SW 1271 (cell line): ENCODE results near the gene CTU2.

Experiments used
- DNase-seq, 2 experiments: peaks; one replicate each; lab custom pipeline; 2025; lab: John Stamatoyannopoulos, UW

Gene CTU2

DNA sequence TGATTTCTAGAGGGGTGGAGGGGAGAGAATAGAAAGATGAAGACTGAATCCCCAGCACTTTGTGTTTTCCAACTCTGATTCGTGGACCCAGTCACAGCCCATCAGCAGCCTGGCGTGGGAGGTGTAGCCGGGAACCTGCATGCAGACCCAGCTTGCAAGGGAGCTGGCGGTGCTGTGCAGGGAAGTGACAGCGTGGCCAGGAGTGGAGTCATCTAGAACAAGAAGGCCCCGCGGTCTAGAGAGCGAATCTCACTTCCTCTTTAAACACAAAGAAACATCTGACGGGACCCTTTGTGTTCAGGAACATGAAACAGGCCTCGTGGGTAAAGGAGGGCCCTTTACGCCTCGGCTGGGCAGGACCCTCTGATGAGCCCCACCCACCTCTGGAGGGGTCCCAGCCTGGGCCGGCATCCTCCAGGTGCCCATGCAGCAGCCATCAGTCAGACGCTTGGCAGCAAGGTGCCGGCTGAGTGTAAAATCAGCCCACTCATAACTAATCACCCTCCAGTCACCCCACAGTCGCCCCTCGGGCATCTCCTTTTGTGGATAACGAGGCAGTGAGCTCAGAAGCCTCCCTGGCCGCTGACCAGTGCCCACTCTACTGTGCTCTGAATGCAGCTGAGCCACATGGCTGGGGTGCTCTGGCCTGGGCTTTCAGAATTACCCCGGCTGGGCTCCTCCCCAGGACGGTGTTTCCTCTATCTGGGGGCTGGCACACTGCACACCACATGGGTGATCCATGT, 24.4 kb upstream of the CTU2 start:
- no peak for DNase-seq

GRCh38 chr16:88684569-88685155, 21.6 kb upstream of the CTU2 start:
- DNase-seq: no peak

- DNase-seq: no peak
These were observed 20.9 kb upstream of the CTU2 start for GRCh38 chr16:88685156-88686061.

DNA sequence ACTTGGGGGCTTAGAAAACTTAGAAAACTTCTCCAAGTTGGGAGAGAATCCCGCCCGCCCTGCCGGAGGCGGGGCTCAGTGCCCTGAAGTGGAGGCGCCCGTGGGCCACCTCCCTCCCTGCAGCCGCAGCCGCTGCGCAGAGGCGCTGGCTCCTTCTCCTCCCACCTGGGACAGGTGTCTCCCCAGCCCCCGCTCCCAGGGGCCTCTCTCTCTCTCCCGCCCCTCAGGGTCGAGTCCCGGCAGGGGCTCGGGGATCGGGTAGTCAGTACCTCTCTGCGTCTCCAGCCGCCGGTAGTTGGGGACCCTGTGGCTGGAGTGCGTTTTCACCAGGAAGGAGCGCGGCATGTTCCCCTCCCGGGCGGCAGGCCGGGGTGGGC, 20.3 kb upstream of the CTU2 start:
- no peak for DNase-seq

GRCh38 chr16:88686439-88687253, 19.7 kb upstream of the CTU2 start, which contains the start of gene SNAI3:
Gene SNAI3 (minus strand): TSS chr16:88686507. CDS start chr16:88686406, 101 bp downstream.
- DNase-seq: peak in 1 of 2 experiments; percentile 27

- DNase-seq: no peak
These were observed 19.1 kb upstream of the CTU2 start for GRCh38 chr16:88687254-88687576.

GRCh38 chr16:88687676-88688012, 18.7 kb upstream of the CTU2 start:
- no peak for DNase-seq

GRCh38 chr16:88688013-88688778, 18.1 kb upstream of the CTU2 start:
- DNase-seq: no peak

GRCh38 chr16:88690341-88691128, 15.8 kb upstream of the CTU2 start:
- DNase-seq: no peak

DNA sequence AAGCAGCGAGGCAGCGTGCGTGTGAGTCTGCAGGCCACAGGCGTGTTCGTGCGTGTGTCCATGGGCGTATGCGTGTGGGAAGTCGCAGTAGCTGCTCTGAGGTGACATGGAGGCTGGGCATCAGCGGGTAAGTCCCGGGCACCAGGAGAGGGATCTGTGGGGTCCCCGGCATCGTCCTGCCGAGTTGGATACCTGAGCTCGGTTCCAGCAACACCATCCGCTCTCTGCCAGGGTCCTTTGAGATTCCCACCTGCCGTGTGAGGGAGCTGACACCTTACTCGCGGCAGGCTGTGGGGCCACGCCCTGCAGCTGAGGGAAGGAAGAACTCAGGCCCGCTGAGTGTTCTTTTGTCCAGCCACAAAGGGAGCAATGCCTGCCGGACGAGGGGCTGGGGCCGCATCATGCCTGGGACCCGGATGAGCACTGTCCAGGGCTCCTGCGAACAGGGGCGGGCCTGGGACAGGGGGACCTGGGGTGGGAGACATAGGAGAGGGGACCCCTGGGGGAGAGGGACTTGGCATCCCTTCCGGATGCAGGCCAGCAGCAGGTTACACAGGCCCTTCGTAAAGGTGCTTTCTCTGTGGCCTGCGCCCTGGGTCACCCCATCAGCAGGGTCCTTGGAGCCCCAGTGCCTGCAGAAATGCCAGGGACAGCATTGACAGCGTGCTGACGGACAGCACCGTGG, 15.0 kb upstream of the CTU2 start:
- DNase-seq: no peak

GRCh38 chr16:88691924-88692560, 14.3 kb upstream of the CTU2 start:
- DNase-seq: no peak

DNA sequence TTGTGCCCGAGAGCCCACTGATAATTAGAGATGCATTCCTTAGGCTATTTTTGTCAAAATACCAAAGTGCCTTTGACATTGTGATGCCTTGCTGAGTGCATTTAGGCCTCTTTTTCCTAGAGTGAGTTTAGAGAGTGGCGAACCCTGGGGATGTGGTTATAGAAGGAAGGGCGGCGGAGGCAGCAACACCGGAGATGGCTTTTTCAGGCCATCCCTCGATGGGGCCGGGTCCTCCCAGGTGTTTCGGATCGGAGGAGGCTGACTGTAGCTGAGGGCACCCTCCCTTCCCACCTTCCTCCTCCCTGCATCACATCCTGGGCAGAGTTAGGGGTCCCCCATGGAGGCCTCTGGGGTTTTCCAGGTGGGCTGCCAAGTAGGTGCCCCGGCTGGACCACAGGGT, 13.4 kb upstream of the CTU2 start:
- DNase-seq: no peak

GRCh38 chr16:88693420-88694177, 12.7 kb upstream of the CTU2 start:
- DNase-seq: no peak

DNA sequence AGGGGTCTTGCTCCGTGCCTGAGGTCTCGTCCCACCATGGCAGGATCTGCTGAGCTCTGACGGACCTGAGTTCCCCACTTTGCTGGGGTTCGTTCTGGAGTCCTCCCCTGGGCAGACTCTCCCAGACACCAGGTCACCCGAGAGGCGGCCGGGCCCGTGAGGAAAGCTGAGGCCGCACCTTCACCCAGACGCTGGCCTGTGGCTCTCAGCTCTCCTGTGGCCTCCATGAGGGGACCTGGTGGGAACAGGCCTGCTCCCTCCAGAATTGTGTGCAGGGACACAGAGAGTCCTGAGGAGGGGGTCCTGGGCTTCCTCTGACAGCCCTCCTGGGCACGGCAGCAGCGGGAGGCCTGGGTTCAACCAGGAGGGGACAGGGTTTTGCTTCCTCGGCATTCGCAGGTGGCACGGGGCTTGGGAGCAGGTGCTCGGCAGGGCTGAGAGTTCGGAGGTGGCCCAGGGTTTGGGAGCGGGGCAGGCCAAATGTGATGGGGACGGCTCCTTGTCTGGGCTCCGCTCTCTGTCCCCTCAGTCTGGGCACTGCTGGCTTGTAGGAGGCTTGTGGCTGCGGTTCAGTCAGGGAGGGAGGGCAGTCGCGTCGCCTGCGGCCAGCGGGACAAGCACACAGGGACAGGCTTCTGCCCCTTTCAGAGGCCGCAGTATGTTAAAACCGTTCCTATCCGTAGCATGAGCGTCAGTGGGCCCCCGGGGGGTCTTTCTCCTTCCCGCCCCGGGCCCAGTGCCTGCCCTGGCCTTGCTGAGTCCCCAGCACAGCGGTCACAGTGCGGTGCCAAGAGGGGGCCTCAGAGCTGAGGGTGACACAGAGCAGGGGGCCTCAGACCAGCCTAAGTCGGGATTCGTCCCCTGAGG, 11.8 kb upstream of the CTU2 start:
- no peak for DNase-seq

GRCh38 chr16:88695218-88695617, 11.1 kb upstream of the CTU2 start:
- no peak for DNase-seq

DNA sequence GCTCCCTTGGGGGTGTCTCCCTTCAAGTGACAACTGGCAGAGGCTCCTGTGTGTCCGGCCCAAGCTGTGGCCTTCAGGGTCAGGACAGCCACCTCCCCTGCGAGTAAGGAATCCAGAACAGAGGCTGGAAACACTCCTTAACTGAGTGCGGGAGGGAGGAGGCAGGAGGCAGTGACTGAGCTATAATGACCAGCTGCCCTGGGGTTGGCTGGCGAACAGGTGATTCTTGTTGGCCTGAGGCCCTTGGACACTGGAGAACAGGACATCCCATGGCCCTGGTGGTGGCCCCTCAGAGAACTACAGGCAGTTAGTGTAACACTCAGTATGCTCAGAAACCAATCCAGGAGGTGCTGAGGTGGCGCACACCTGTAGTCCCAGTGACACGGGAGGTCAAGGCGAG, 10.6 kb upstream of the CTU2 start:
- DNase-seq: no peak

GRCh38 chr16:88696441-88696840, 9.9 kb upstream of the CTU2 start:
- no peak for DNase-seq
